Hepatocyte (in vitro differentiated cells): ENCODE measurements around the gene UVRAG.

ENCODE experiments used
- EZH2 ChIP-seq: fragments of 200-600 bp; sonication (generic); IDR thresholded peaks from 2 replicates; pipeline ENCODE4 v1.6.1; 2016; ENCODE audit warnings: antibody characterized with exemption, mild to moderate bottlenecking, borderline replicate concordance
- TF ChIP-seq, protein P1 (sequence below): fragments of 200-600 bp; sonication (generic); IDR thresholded peaks from 2 replicates; pipeline ENCODE4 v1.5.1; 2016; ENCODE audit warnings: antibody characterized with exemption, mild to moderate bottlenecking; ENCODE audit not compliant: poor library complexity

DNA sequence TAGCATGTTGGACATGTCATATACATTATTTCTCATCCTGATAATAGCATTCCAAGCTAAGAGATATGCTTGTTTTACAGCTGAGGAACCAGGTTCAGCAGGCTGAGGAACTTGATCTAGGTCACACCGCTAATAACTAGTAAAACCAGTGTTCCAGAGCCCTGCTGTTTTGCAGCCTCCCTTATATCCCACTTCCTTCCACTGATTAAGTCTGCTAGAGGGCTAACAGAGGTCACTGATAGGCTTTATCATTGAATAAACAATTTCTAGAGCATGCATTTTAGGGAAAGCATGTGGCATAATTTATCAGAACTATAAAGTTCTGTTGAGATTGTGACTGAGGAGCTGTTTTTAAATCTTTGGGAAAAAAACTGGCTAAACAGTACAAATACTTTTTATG lies 54.0 kb downstream of the UVRAG start:
- TF ChIP-seq, protein P1, sequence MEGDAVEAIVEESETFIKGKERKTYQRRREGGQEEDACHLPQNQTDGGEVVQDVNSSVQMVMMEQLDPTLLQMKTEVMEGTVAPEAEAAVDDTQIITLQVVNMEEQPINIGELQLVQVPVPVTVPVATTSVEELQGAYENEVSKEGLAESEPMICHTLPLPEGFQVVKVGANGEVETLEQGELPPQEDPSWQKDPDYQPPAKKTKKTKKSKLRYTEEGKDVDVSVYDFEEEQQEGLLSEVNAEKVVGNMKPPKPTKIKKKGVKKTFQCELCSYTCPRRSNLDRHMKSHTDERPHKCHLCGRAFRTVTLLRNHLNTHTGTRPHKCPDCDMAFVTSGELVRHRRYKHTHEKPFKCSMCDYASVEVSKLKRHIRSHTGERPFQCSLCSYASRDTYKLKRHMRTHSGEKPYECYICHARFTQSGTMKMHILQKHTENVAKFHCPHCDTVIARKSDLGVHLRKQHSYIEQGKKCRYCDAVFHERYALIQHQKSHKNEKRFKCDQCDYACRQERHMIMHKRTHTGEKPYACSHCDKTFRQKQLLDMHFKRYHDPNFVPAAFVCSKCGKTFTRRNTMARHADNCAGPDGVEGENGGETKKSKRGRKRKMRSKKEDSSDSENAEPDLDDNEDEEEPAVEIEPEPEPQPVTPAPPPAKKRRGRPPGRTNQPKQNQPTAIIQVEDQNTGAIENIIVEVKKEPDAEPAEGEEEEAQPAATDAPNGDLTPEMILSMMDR = no peak
- no peak for TF ChIP-seq EZH2
